Uterus (tissue), 4 donors: Measurements from ENCODE around the gene SAMD9L. TPM values are rescaled to one million over a fixed set of nuclear protein-coding genes. Genes with fewer than 3 reads are reported as not detected.

Experiments used
- DNase-seq, 2 donors: peaks; one replicate each; pipeline ENCODE4 v3.0.0-alpha.2; 2019 to 2020
- H3K27ac ChIP-seq, 2 donors: fragments of 200-600 bp; sonication (generic); 1 replicate in 1 of 2; 2 replicates in 1 of 2; pipeline ENCODE4 v1.5.1; 2016 to 2018
- H3K27me3 ChIP-seq, 2 donors: fragments of 200-600 bp; sonication (generic); one replicate each; pipeline ENCODE4 v1.5.1; 2018 to 2019; ENCODE audit warnings: control low read depth in 1 of 2
- H3K36me3 ChIP-seq, 2 donors: fragments of 200-600 bp; sonication (generic); one replicate each; pipeline ENCODE4 v1.5.1; 2019; ENCODE audit warnings: control low read depth in 1 of 2
- H3K4me1 ChIP-seq, 2 donors: fragments of 200-600 bp; sonication (generic); one replicate each; pipeline ENCODE4 v1.5.1; 2018 to 2019; ENCODE audit warnings: control low read depth in 1 of 2
- H3K4me3 ChIP-seq, 2 donors: fragments of 200-600 bp; sonication (generic); 1 replicate in 1 of 2; 2 replicates in 1 of 2; pipeline ENCODE4 v1.5.1; 2018 to 2019; ENCODE audit warnings: mild to moderate bottlenecking in 1 of 2
- H3K9me3 ChIP-seq, 2 donors: fragments of 200-600 bp; sonication (generic); one replicate each; pipeline ENCODE4 v1.5.1; 2019; ENCODE audit warnings: control low read depth in 1 of 2
- CTCF ChIP-seq, 4 experiments: fragments of 200-600 bp in 2 of 4; fragments of 450-650 bp in 2 of 4; sonication (generic) in 2 of 4; IDR thresholded peaks; one replicate each; pipeline ENCODE4 v1.5.1; 2016 to 2019; ENCODE audit warnings: antibody characterized with exemption in 4 of 4, mild to moderate bottlenecking in 2 of 4, moderate library complexity in 1 of 4
- POLR2A ChIP-seq, 2 donors: fragments of 450-650 bp; IDR thresholded peaks; one replicate each; pipeline ENCODE4 v1.6.1; 2016; ENCODE audit warnings: antibody characterized with exemption in 2 of 2, mild to moderate bottlenecking in 1 of 2, moderate library complexity in 1 of 2
- intact Hi-C: fragments of 100-400 bp; cut with DNase I; formaldehyde crosslinking; loops from one replicate; pipeline ENCODE4 v1.15.1; 2023; ENCODE audit warnings: low total_unique reads
- total RNA-seq, 4 donors: library from RNA; depleted of rRNA in 3 of 4; stranded (reverse); fragments of >200 nt in 3 of 4; gene quantifications; one replicate each; pipeline versions ENCODE4 v1.1.0 to v1.2.4, GENCODE V29; 2014 to 2023
- donor health status: DM: yes; HTN: yes; CAD: no.

SAMD9L gene
- total RNA-seq, 4 donors from 2014 or later: 5.6 to 30.0 (median 16.0) TPM

- H3K27ac ChIP-seq: no peak overlapping the region
- H3K27me3 ChIP-seq: no peaks in the 10 kb centered on the region
- no peak overlapping the region for H3K4me3 ChIP-seq
- no peak for DNase-seq
- no peaks in the 10 kb centered on the region for H3K9me3 ChIP-seq
- TF ChIP-seq CTCF (IDR thresholded peaks at IDR 0.05): no peak
- no peak for TF ChIP-seq POLR2A (IDR thresholded peaks at IDR 0.05)
- no peaks in the 10 kb centered on the region for H3K36me3 ChIP-seq
- H3K4me1 ChIP-seq: no peaks in the 10 kb centered on the region
- intact Hi-C loops: no loop called here
Measured at GRCh38 chr7:93159490-93159889, 11.3 kb upstream of the SAMD9L start.

- intact Hi-C loops: no loop called here
- TF ChIP-seq POLR2A (IDR thresholded peaks at IDR 0.05): no peak
- TF ChIP-seq CTCF (IDR thresholded peaks at IDR 0.05): no peak
- no peaks in the 10 kb centered on the region for H3K27me3 ChIP-seq
- H3K4me1 ChIP-seq: no peaks in the 10 kb centered on the region
- H3K36me3 ChIP-seq: no peaks in the 10 kb centered on the region
- DNase-seq: no peak
- no peaks in the 10 kb centered on the region for H3K9me3 ChIP-seq
- H3K27ac ChIP-seq: no peak overlapping the region
- no peak overlapping the region for H3K4me3 ChIP-seq
Measured at GRCh38 chr7:93156884-93157283, 8.7 kb upstream of the SAMD9L start.

- Histone ChIP-seq H3K27ac (no peak overlapping the region), H3K4me3 (no peak overlapping the region), H3K36me3 (no peaks in the 10 kb centered on the region), H3K27me3 (no peaks in the 10 kb centered on the region), H3K9me3 (no peaks in the 10 kb centered on the region), H3K4me1 (no peaks in the 10 kb centered on the region)
- intact Hi-C loops: no loop called here
- TF ChIP-seq CTCF (IDR thresholded peaks at IDR 0.05) (no peak), POLR2A (IDR thresholded peaks at IDR 0.05) (no peak)
- DNase-seq: no peak
Measured at GRCh38 chr7:93150200-93150835, 2.1 kb upstream of the SAMD9L start.

- Histone ChIP-seq H3K4me1 (no peaks in the 10 kb centered on the region), H3K27ac (peak overlapping the region; percentile 23 to 63), H3K27me3 (no peaks in the 10 kb centered on the region), H3K4me3 (no peak overlapping the region), H3K36me3 (no peaks in the 10 kb centered on the region), H3K9me3 (no peaks in the 10 kb centered on the region)
- intact Hi-C loops: no loop called here
- TF ChIP-seq POLR2A (IDR thresholded peaks at IDR 0.05): no peak
- no peak for TF ChIP-seq CTCF (IDR thresholded peaks at IDR 0.05)
- DNase-seq: no peak
Measured at GRCh38 chr7:93148727-93149126, 542 bp upstream of the SAMD9L start.

- H3K4me3 ChIP-seq: peak overlapping the region; percentile 38 to 44
- DNase-seq: peak in 1 of 2 donors; percentile 16
- H3K27me3 ChIP-seq: no peaks in the 10 kb centered on the region
- no peaks in the 10 kb centered on the region for H3K9me3 ChIP-seq
- no peaks in the 10 kb centered on the region for H3K36me3 ChIP-seq
- H3K27ac ChIP-seq: peak overlapping the region; percentile 23 to 63
- TF ChIP-seq CTCF (IDR thresholded peaks at IDR 0.05) (no peak), POLR2A (IDR thresholded peaks at IDR 0.05) (no peak)
- intact Hi-C loops: no loop called here
- no peaks in the 10 kb centered on the region for H3K4me1 ChIP-seq
Measured at GRCh38 chr7:93147363-93147762, 822 bp downstream of the SAMD9L start.
